Mucosa of descending colon (tissue), 3 donors: ENCODE data around the gene GTSF1L. TPM values are rescaled to one million over a fixed set of nuclear protein-coding genes. Genes with fewer than 3 reads are reported as not detected.

ENCODE experiments used
- ATAC-seq: fragments of 200-7000 bp; cut with Tn5 transposase; one replicate; pipeline ENCODE4 v1.9.1; 2020; ENCODE audit warnings: mild to moderate bottlenecking, moderate library complexity
- DNase-seq, 3 donors: peaks; one replicate each; pipeline ENCODE4 v3.0.0-alpha.2; 2020
- H3K36me3 ChIP-seq: fragments of 200-600 bp; one replicate; pipeline ENCODE4 v1.8.0; 2021; ENCODE audit warnings: low read depth, mild to moderate bottlenecking
- H3K4me1 ChIP-seq: fragments of 200-600 bp; one replicate; pipeline ENCODE4 v1.8.0; 2021; ENCODE audit warnings: low read depth, mild to moderate bottlenecking
- H3K4me3 ChIP-seq: fragments of 200-600 bp; one replicate; pipeline ENCODE4 v1.8.0; 2021; ENCODE audit warnings: mild to moderate bottlenecking
- H3K9me3 ChIP-seq: fragments of 200-600 bp; one replicate; pipeline ENCODE4 v1.8.0; 2021; ENCODE audit warnings: mild to moderate bottlenecking
- intact Hi-C, 2 donors: fragments of 100-400 bp; cut with DNase I in 1 of 2; cut with micrococcal nuclease in 1 of 2; formaldehyde crosslinking; loops; one replicate each; pipeline versions ENCODE4 v1.11.0 to v1.11.1; 2022; cut with DNase I, micrococcal nuclease
- total RNA-seq, 3 donors: library from RNA; stranded (reverse); fragmentation: NEBNext Ultra II Directional in 2 of 3; extraction: Animal tissue kit (Norgen Biotek cat#: 25700) in 2 of 3; gene quantifications; one replicate each; pipeline versions ENCODE4 v1.2.1 to v1.2.4, GENCODE V29; 2021 to 2023
- TF ChIP-seq, protein P1 (sequence below): fragments of 200-600 bp; IDR thresholded peaks from one replicate; pipeline ENCODE4 v1.8.0; 2022; ENCODE audit warnings: antibody characterized with exemption, mild to moderate bottlenecking
- donor health status: DM: no; HTN: no; CAD: no; lungs with moderate emphysema.
- donor health status: DM: no; HTN: no; CAD: no.
- donor health status: DM: no; HTN: yes; CAD: no.

Gene GTSF1L
- total RNA-seq, 3 donors from 2014 or later = not detected

DNA sequence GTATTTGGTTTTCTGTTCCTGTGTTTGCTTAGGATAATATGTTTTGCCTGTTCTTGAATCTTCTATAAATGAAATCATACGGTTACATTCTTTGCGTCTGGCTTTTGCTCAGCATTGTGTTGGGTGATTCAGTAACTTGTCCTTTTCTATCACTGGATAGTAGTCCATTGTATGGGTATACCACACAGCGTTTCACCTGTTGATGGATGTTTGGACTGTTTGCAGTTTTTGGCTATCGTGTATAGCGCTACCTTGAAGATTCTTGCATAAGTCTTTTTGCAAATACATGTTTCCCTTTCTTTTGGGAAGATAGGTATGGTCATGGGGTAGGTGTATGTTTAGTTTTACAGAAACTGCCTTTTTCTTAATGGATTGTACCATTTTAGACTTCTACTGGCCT, 50.4 kb downstream of the GTSF1L start:
- Histone ChIP-seq H3K36me3 (no peaks in the 10 kb centered on the region), H3K9me3 (no peaks in the 10 kb centered on the region), H3K4me3 (no peak overlapping the region), H3K4me1 (no peaks in the 10 kb centered on the region)
- intact Hi-C loops = no loop called here
- TF ChIP-seq, protein P1, sequence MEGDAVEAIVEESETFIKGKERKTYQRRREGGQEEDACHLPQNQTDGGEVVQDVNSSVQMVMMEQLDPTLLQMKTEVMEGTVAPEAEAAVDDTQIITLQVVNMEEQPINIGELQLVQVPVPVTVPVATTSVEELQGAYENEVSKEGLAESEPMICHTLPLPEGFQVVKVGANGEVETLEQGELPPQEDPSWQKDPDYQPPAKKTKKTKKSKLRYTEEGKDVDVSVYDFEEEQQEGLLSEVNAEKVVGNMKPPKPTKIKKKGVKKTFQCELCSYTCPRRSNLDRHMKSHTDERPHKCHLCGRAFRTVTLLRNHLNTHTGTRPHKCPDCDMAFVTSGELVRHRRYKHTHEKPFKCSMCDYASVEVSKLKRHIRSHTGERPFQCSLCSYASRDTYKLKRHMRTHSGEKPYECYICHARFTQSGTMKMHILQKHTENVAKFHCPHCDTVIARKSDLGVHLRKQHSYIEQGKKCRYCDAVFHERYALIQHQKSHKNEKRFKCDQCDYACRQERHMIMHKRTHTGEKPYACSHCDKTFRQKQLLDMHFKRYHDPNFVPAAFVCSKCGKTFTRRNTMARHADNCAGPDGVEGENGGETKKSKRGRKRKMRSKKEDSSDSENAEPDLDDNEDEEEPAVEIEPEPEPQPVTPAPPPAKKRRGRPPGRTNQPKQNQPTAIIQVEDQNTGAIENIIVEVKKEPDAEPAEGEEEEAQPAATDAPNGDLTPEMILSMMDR = no peak
- ATAC-seq (no peak), DNase-seq (no peak)

Other genes with a start within 250 kb of the GTSF1L start
- gene L3MBTL1, start 219.3 kb downstream of the GTSF1L start, total RNA-seq = 10 to 100 TPM in 2 of 3 donors, 1 to 10 TPM in 1; 6.4 to 13.1 (median 10.7) TPM
- 100 to 1,000 TPM in 2 of 3 donors, 10 to 100 TPM in 1; 60.4 to 207 (median 125) TPM for gene SGK2, start 168.0 kb downstream of the GTSF1L start, total RNA-seq
- 10 to 100 TPM; 19.5 to 24.1 (median 22.8) TPM for gene IFT52, start 136.1 kb downstream of the GTSF1L start, total RNA-seq
- gene MYBL2, start 59.9 kb downstream of the GTSF1L start, total RNA-seq = 10 to 100 TPM in 1 of 3 donors, 1 to 10 TPM in 2; 1.9 to 19.5 (median 5.1) TPM
- 1 to 10 TPM; 2.9 to 6.1 (median 5.5) TPM for gene TOX2, start 187.8 kb upstream of the GTSF1L start, total RNA-seq